SK-N-SH treated with all-trans-retinoic acid at 6 μM for 48 hours (cell line): Measurements from ENCODE around the gene TCERG1.

Experiments used
- ATAC-seq: fragments of 200-7000 bp; cut with Tn5 transposase; 3 replicates; pipeline ENCODE4 v1.9.1; 2020; ENCODE audit warnings: mild to moderate bottlenecking, moderate library complexity
- BACH2 ChIP-seq: fragments of 250-450 bp; sonication (Bioruptor Pico); IDR thresholded peaks from 2 replicates; pipeline ENCODE4 v1.9.0; 2021; ENCODE audit warnings: mild to moderate bottlenecking, borderline replicate concordance
- CREB5 ChIP-seq: fragments of 250-450 bp; sonication (Bioruptor Pico); IDR thresholded peaks from 2 replicates; pipeline ENCODE4 v1.5.1; 2020; ENCODE audit warnings: low read depth, mild to moderate bottlenecking, moderate library complexity
- CSDC2 ChIP-seq: fragments of 250-450 bp; sonication (Bioruptor Pico); IDR thresholded peaks from 2 replicates; pipeline ENCODE4 v1.5.0; 2020; ENCODE audit warnings: mild to moderate bottlenecking, moderate library complexity
- ESRRG ChIP-seq: fragments of 250-450 bp; sonication (Bioruptor Pico); IDR thresholded peaks from 2 replicates; pipeline ENCODE4 v1.6.1; 2021; ENCODE audit warnings: mild to moderate bottlenecking
- GLIS3 ChIP-seq: fragments of 250-450 bp; sonication (Bioruptor Pico); IDR thresholded peaks from 2 replicates; pipeline ENCODE4 v1.5.0; 2020; ENCODE audit warnings: mild to moderate bottlenecking, moderate library complexity
- ISL1 ChIP-seq: fragments of 250-450 bp; sonication (Bioruptor Pico); IDR thresholded peaks from 2 replicates; pipeline ENCODE4 v2.1.2; 2022; ENCODE audit warnings: mild to moderate bottlenecking, moderate library complexity
- OSR1 ChIP-seq: fragments of 250-450 bp; sonication (Bioruptor Pico); IDR thresholded peaks from 2 replicates; pipeline ENCODE4 v1.8.0; 2022; ENCODE audit warnings: moderate library complexity, mild to moderate bottlenecking, inconsistent platforms
- PPARA ChIP-seq: fragments of 250-450 bp; sonication (Bioruptor Pico); IDR thresholded peaks from 2 replicates; pipeline ENCODE4 v1.5.0; 2020; ENCODE audit warnings: mild to moderate bottlenecking, borderline replicate concordance
- SNAI2 ChIP-seq: fragments of 250-450 bp; sonication (Bioruptor Pico); IDR thresholded peaks from 2 replicates; pipeline ENCODE4 v1.5.0; 2020; ENCODE audit warnings: mild to moderate bottlenecking, moderate library complexity
- TCF4 ChIP-seq: fragments of 250-450 bp; sonication (Bioruptor Pico); IDR thresholded peaks from 2 replicates; pipeline ENCODE4 v1.8.0; 2021; ENCODE audit warnings: mild to moderate bottlenecking, moderate library complexity, borderline replicate concordance
- TOX ChIP-seq: fragments of 250-450 bp; sonication (Bioruptor Pico); IDR thresholded peaks from 2 replicates; pipeline ENCODE4 v1.8.0; 2021; ENCODE audit warnings: mild to moderate bottlenecking, moderate library complexity, borderline replicate concordance
- TSHZ2 ChIP-seq: fragments of 250-450 bp; sonication (Bioruptor Pico); IDR thresholded peaks from 2 replicates; pipeline ENCODE4 v1.5.0; 2020; ENCODE audit warnings: mild to moderate bottlenecking, moderate library complexity
- ZC3H10 ChIP-seq: fragments of 250-450 bp; sonication (Bioruptor Pico); IDR thresholded peaks from 2 replicates; pipeline ENCODE4 v1.5.1; 2021; ENCODE audit warnings: mild to moderate bottlenecking, moderate library complexity
- ZFP3 ChIP-seq: fragments of 250-450 bp; sonication (Bioruptor Pico); IDR thresholded peaks from 2 replicates; pipeline ENCODE4 v1.5.0; 2020; ENCODE audit warnings: mild to moderate bottlenecking, moderate library complexity
- ZFP30 ChIP-seq: fragments of 450-650 bp; formaldehyde crosslinking; IDR thresholded peaks from 2 replicates; pipeline ENCODE4 v1.5.0; 2022; ENCODE audit warnings: mild to moderate bottlenecking, moderate library complexity
- ZNF565 ChIP-seq: fragments of 450-650 bp; formaldehyde crosslinking; conservative IDR thresholded peaks from 2 replicates; pipeline ENCODE4 v1.5.0; 2020; ENCODE audit warnings: low read depth, mild to moderate bottlenecking, moderate library complexity
- ZNF8 ChIP-seq: fragments of 450-650 bp; formaldehyde crosslinking; IDR thresholded peaks from 2 replicates; pipeline ENCODE4 v1.5.0; 2020; ENCODE audit warnings: mild to moderate bottlenecking, moderate library complexity
- TF ChIP-seq, protein P1 (sequence below): fragments of 250-450 bp; sonication (Bioruptor Pico); IDR thresholded peaks from 2 replicates; pipeline ENCODE4 v1.5.1; 2021; ENCODE audit warnings: mild to moderate bottlenecking, moderate library complexity
- TF ChIP-seq, protein P2 (sequence below): fragments of 250-450 bp; sonication (Bioruptor Pico); IDR thresholded peaks from 2 replicates; pipeline ENCODE4 v1.8.0; 2020; ENCODE audit warnings: mild to moderate bottlenecking, moderate library complexity, borderline replicate concordance

The TCERG1 gene

GRCh38 chr5:146463446-146463845 lies 16.3 kb downstream of the TCERG1 start:
- TF ChIP-seq ZC3H10 = no peak
- TF ChIP-seq, protein P1, sequence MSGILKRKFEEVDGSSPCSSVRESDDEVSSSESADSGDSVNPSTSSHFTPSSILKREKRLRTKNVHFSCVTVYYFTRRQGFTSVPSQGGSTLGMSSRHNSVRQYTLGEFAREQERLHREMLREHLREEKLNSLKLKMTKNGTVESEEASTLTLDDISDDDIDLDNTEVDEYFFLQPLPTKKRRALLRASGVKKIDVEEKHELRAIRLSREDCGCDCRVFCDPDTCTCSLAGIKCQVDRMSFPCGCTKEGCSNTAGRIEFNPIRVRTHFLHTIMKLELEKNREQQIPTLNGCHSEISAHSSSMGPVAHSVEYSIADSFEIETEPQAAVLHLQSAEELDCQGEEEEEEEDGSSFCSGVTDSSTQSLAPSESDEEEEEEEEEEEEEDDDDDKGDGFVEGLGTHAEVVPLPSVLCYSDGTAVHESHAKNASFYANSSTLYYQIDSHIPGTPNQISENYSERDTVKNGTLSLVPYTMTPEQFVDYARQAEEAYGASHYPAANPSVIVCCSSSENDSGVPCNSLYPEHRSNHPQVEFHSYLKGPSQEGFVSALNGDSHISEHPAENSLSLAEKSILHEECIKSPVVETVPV (CRISPR knock-in tag) = no peak
- TF ChIP-seq ZFP3 (CRISPR knock-in tag) = no peak
- TF ChIP-seq ZNF8 = no peak
- TF ChIP-seq TOX (CRISPR knock-in tag) = no peak
- TF ChIP-seq, protein P2, sequence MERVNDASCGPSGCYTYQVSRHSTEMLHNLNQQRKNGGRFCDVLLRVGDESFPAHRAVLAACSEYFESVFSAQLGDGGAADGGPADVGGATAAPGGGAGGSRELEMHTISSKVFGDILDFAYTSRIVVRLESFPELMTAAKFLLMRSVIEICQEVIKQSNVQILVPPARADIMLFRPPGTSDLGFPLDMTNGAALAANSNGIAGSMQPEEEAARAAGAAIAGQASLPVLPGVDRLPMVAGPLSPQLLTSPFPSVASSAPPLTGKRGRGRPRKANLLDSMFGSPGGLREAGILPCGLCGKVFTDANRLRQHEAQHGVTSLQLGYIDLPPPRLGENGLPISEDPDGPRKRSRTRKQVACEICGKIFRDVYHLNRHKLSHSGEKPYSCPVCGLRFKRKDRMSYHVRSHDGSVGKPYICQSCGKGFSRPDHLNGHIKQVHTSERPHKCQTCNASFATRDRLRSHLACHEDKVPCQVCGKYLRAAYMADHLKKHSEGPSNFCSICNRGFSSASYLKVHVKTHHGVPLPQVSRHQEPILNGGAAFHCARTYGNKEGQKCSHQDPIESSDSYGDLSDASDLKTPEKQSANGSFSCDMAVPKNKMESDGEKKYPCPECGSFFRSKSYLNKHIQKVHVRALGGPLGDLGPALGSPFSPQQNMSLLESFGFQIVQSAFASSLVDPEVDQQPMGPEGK (CRISPR knock-in tag) = no peak
- no peak for TF ChIP-seq CSDC2 (CRISPR knock-in tag)
- no peak for TF ChIP-seq CREB5 (CRISPR knock-in tag)
- TF ChIP-seq TSHZ2 (CRISPR knock-in tag) = no peak
- no peak for TF ChIP-seq ESRRG (CRISPR knock-in tag)
- ATAC-seq = no peak

- peak; percentile 87 for ATAC-seq
- TF ChIP-seq TSHZ2 (CRISPR knock-in tag) = no peak
- no peak for TF ChIP-seq ZNF8
- TF ChIP-seq ZFP30 (CRISPR knock-in tag) = no peak
- no peak for TF ChIP-seq CSDC2 (CRISPR knock-in tag)
- no peak for TF ChIP-seq OSR1 (CRISPR knock-in tag)
- no peak for TF ChIP-seq TOX (CRISPR knock-in tag)
- no peak for TF ChIP-seq GLIS3 (CRISPR knock-in tag)
- no peak for TF ChIP-seq TCF4
- TF ChIP-seq CREB5 (CRISPR knock-in tag) = no peak
- no peak for TF ChIP-seq ZFP3 (CRISPR knock-in tag)
- TF ChIP-seq PPARA (CRISPR knock-in tag) = no peak
- no peak for TF ChIP-seq SNAI2 (CRISPR knock-in tag)
- TF ChIP-seq, protein P2 (CRISPR knock-in tag) = no peak
- TF ChIP-seq ESRRG (CRISPR knock-in tag) = no peak
- TF ChIP-seq ISL1 = no peak
- TF ChIP-seq BACH2 (CRISPR knock-in tag) = no peak
- no peak for TF ChIP-seq ZNF565 (CRISPR knock-in tag)
- TF ChIP-seq, protein P1 (CRISPR knock-in tag) = no peak
- TF ChIP-seq, all 23 proteins: peak for 0
Observed at GRCh38 chr5:146466521-146467349, 19.6 kb downstream of the TCERG1 start.
